ENCODE results near the gene IQSEC1. TPM values are rescaled to one million over a fixed set of nuclear protein-coding genes. Genes with fewer than 3 reads are reported as not detected.

The IQSEC1 gene
- total and polyA plus RNA-seq, 2 experiments from 2014 or later = 21.2 to 24.7 TPM

- Histone ChIP-seq H3K4me3 (no peak overlapping the region), H2AFZ (no peak overlapping the region), H3K9me2 (replicated peaks; ENCODE audit: insufficient read depth) (no peaks in the 10 kb centered on the region), H3K36me3 (replicated peaks; ENCODE audit: insufficient read depth, low read depth) (no peaks in the 10 kb centered on the region), H3K9me3 (ENCODE audit: low read depth) (no peaks in the 10 kb centered on the region), H3K4me1 (ENCODE audit: insufficient read depth) (no peaks in the 10 kb centered on the region), H3K27me3 (peaks cover 14% of the 10 kb centered on the region), H3K79me2 (no peaks in the 10 kb centered on the region), H4K20me1 (ENCODE audit: insufficient read depth, poor library complexity, severe bottlenecking) (no peaks in the 10 kb centered on the region), H3K27ac (no peak overlapping the region), H3K4me2 (no peak overlapping the region)
- WGBS (ENCODE audit: low lambda C conversion rate, missing lambda C conversion rate) = 49% methylated on average over 8 of the region's 8 CpGs
- no peak for TF ChIP-seq CTCF (IDR thresholded peaks at IDR 0.05; ENCODE audit: poor library complexity)
- TF ChIP-seq EZH2 (IDR thresholded peaks at IDR 0.05; ENCODE audit: borderline replicate concordance) = no peak
- TF ChIP-seq EZH2phosphoT487 (IDR thresholded peaks at IDR 0.05; ENCODE audit: low read depth, severe bottlenecking, unreplicated experiment) = no peak
- no peak for DNase-seq (ENCODE audit: low spot score)
Measured at GRCh38 chr3:13080591-13080990, 7.4 kb upstream of the IQSEC1 start.

- H3K79me2 ChIP-seq = no peaks in the 10 kb centered on the region
- no peaks in the 10 kb centered on the region for H3K36me3 ChIP-seq (replicated peaks; ENCODE audit: insufficient read depth, low read depth)
- H3K9me3 ChIP-seq (ENCODE audit: low read depth) = no peaks in the 10 kb centered on the region
- no peaks in the 10 kb centered on the region for H4K20me1 ChIP-seq (ENCODE audit: insufficient read depth, poor library complexity, severe bottlenecking)
- TF ChIP-seq EZH2 (IDR thresholded peaks at IDR 0.05; ENCODE audit: borderline replicate concordance) (no peak), EZH2phosphoT487 (IDR thresholded peaks at IDR 0.05; ENCODE audit: low read depth, severe bottlenecking, unreplicated experiment) (no peak), CTCF (IDR thresholded peaks at IDR 0.05; ENCODE audit: poor library complexity) (no peak)
- H3K4me2 ChIP-seq = no peak overlapping the region
- no peaks in the 10 kb centered on the region for H3K9me2 ChIP-seq (replicated peaks; ENCODE audit: insufficient read depth)
- peaks cover 19% of the 10 kb centered on the region for H3K27me3 ChIP-seq
- no peak overlapping the region for H3K27ac ChIP-seq
- no peaks in the 10 kb centered on the region for H3K4me1 ChIP-seq (ENCODE audit: insufficient read depth)
- no peak for DNase-seq (ENCODE audit: low spot score)
- H3K4me3 ChIP-seq = no peak overlapping the region
- 76% methylated on average over 3 of the region's 3 CpGs for WGBS (ENCODE audit: low lambda C conversion rate, missing lambda C conversion rate)
- H2AFZ ChIP-seq = no peak overlapping the region
Measured at GRCh38 chr3:13080026-13080425, 6.8 kb upstream of the IQSEC1 start.

- Histone ChIP-seq H3K27me3 (peaks cover 24% of the 10 kb centered on the region), H3K4me3 (no peak overlapping the region), H3K36me3 (replicated peaks; ENCODE audit: insufficient read depth, low read depth) (no peaks in the 10 kb centered on the region), H3K9me3 (ENCODE audit: low read depth) (no peaks in the 10 kb centered on the region), H3K4me1 (ENCODE audit: insufficient read depth) (no peaks in the 10 kb centered on the region), H3K27ac (no peak overlapping the region), H2AFZ (no peak overlapping the region), H4K20me1 (ENCODE audit: insufficient read depth, poor library complexity, severe bottlenecking) (no peaks in the 10 kb centered on the region), H3K9me2 (replicated peaks; ENCODE audit: insufficient read depth) (no peaks in the 10 kb centered on the region), H3K79me2 (no peaks in the 10 kb centered on the region), H3K4me2 (no peak overlapping the region)
- no peak for DNase-seq (ENCODE audit: low spot score)
- TF ChIP-seq EZH2phosphoT487 (IDR thresholded peaks at IDR 0.05; ENCODE audit: low read depth, severe bottlenecking, unreplicated experiment) = no peak
- no peak for TF ChIP-seq EZH2 (IDR thresholded peaks at IDR 0.05; ENCODE audit: borderline replicate concordance)
- no peak for TF ChIP-seq CTCF (IDR thresholded peaks at IDR 0.05; ENCODE audit: poor library complexity)
- WGBS (ENCODE audit: low lambda C conversion rate, missing lambda C conversion rate) = 89% methylated on average over 7 of the region's 7 CpGs
Measured at GRCh38 chr3:13079510-13079909, 6.3 kb upstream of the IQSEC1 start.

- no peaks in the 10 kb centered on the region for H4K20me1 ChIP-seq (ENCODE audit: insufficient read depth, poor library complexity, severe bottlenecking)
- no peaks in the 10 kb centered on the region for H3K9me2 ChIP-seq (replicated peaks; ENCODE audit: insufficient read depth)
- WGBS (ENCODE audit: low lambda C conversion rate, missing lambda C conversion rate) = 87% methylated on average over 7 of the region's 7 CpGs
- H3K27ac ChIP-seq = no peak overlapping the region
- peaks cover 29% of the 10 kb centered on the region for H3K27me3 ChIP-seq
- H3K4me3 ChIP-seq = no peak overlapping the region
- no peak for TF ChIP-seq CTCF (IDR thresholded peaks at IDR 0.05; ENCODE audit: poor library complexity)
- TF ChIP-seq EZH2phosphoT487 (IDR thresholded peaks at IDR 0.05; ENCODE audit: low read depth, severe bottlenecking, unreplicated experiment) = no peak
- TF ChIP-seq EZH2 (IDR thresholded peaks at IDR 0.05; ENCODE audit: borderline replicate concordance) = no peak
- H3K4me2 ChIP-seq = no peak overlapping the region
- no peaks in the 10 kb centered on the region for H3K9me3 ChIP-seq (ENCODE audit: low read depth)
- no peaks in the 10 kb centered on the region for H3K4me1 ChIP-seq (ENCODE audit: insufficient read depth)
- no peaks in the 10 kb centered on the region for H3K79me2 ChIP-seq
- no peak overlapping the region for H2AFZ ChIP-seq
- no peak for DNase-seq (ENCODE audit: low spot score)
- H3K36me3 ChIP-seq (replicated peaks; ENCODE audit: insufficient read depth, low read depth) = no peaks in the 10 kb centered on the region
Measured at GRCh38 chr3:13079051-13079450, 5.8 kb upstream of the IQSEC1 start.

Measured in hepatocyte (in vitro differentiated cells).